Amniotic epithelial cell (primary cell): Measurements from ENCODE around the gene MYH13.

Experiments used
- DNase-seq: peaks from one replicate; pipeline ENCODE4 v3.0.0-alpha.2; 2010; ENCODE audit warnings: low read depth

MYH13 gene

GRCh38 chr17:10344816-10345215, 28.0 kb downstream of the MYH13 start:
- DNase-seq, result no peak

- no peak for DNase-seq
Measured at GRCh38 chr17:10339051-10339450, 33.8 kb downstream of the MYH13 start.

GRCh38 chr17:10337976-10338375, 34.8 kb downstream of the MYH13 start:
- peak; percentile 76 for DNase-seq

GRCh38 chr17:10337136-10337535, 35.7 kb downstream of the MYH13 start:
- DNase-seq, result no peak

GRCh38 chr17:10336393-10336792, 36.4 kb downstream of the MYH13 start:
- DNase-seq, result no peak

GRCh38 chr17:10332515-10332914, 40.3 kb downstream of the MYH13 start:
- DNase-seq, result no peak

GRCh38 chr17:10328971-10329923, 43.6 kb downstream of the MYH13 start:
- DNase-seq, result no peak

- no peak for DNase-seq
Measured at GRCh38 chr17:10328206-10328605, 44.6 kb downstream of the MYH13 start.

GRCh38 chr17:10327640-10328039, 45.2 kb downstream of the MYH13 start:
- peak; percentile 66 for DNase-seq

GRCh38 chr17:10325031-10325695, 47.6 kb downstream of the MYH13 start:
- DNase-seq, result peak; percentile 31

GRCh38 chr17:10323812-10324610, 48.8 kb downstream of the MYH13 start:
- no peak for DNase-seq

GRCh38 chr17:10318535-10318934, 54.3 kb downstream of the MYH13 start:
- DNase-seq, result no peak

GRCh38 chr17:10317543-10317834, 55.3 kb downstream of the MYH13 start:
- DNase-seq, result no peak

- peak; percentile 36 for DNase-seq
Measured at GRCh38 chr17:10316801-10317542, 55.8 kb downstream of the MYH13 start.

- DNase-seq, result no peak
Measured at GRCh38 chr17:10314329-10314728, 58.5 kb downstream of the MYH13 start.

- DNase-seq, result no peak
Measured at GRCh38 chr17:10313037-10313672, 59.7 kb downstream of the MYH13 start.

- DNase-seq, result no peak
Measured at GRCh38 chr17:10311131-10311530, 61.7 kb downstream of the MYH13 start.

- DNase-seq, result no peak
Measured at GRCh38 chr17:10309003-10309974, 63.5 kb downstream of the MYH13 start.

- no peak for DNase-seq
Measured at GRCh38 chr17:10306585-10306984, 66.2 kb downstream of the MYH13 start.

GRCh38 chr17:10305398-10305797, 67.4 kb downstream of the MYH13 start:
- no peak for DNase-seq
